Thyroid gland (tissue), 4 donors: ENCODE results near the gene BCL2L11. TPM values are rescaled to one million over a fixed set of nuclear protein-coding genes. Genes with fewer than 3 reads are reported as not detected.

Experiments
- DNase-seq, 2 donors: peaks; one replicate each; pipeline ENCODE4 v3.0.0-alpha.2; 2019
- H3K27ac ChIP-seq, 3 donors: fragments of 200-600 bp; sonication (generic); 1 replicate in 2 of 3; 2 replicates in 1 of 3; pipeline ENCODE4 v1.5.1; 2016 to 2019; ENCODE audit warnings: mild to moderate bottlenecking in 1 of 3, moderate library complexity in 1 of 3
- H3K27me3 ChIP-seq: fragments of 200-600 bp; sonication (generic); one replicate; pipeline ENCODE4 v1.5.1; 2019
- H3K36me3 ChIP-seq, 2 donors: fragments of 200-600 bp; sonication (generic); one replicate each; pipeline ENCODE4 v1.5.1; 2016 to 2019
- H3K4me1 ChIP-seq, 2 donors: fragments of 200-600 bp; sonication (generic); one replicate each; pipeline ENCODE4 v1.5.1; 2017 to 2019
- H3K4me3 ChIP-seq, 3 donors: fragments of 200-600 bp; sonication (generic); replicated peaks in 1 of 3; 1 replicate in 2 of 3; 2 replicates in 1 of 3; pipeline ENCODE4 v1.5.1; 2016; ENCODE audit warnings: mild to moderate bottlenecking in 1 of 3
- H3K9me3 ChIP-seq: fragments of 200-600 bp; sonication (generic); one replicate; pipeline ENCODE4 v1.5.1; 2017
- POLR2A ChIP-seq, 2 donors: fragments of 450-650 bp; IDR thresholded peaks; one replicate each; pipeline ENCODE4 v1.6.1; 2017; ENCODE audit warnings: antibody characterized with exemption in 2 of 2, mild to moderate bottlenecking in 2 of 2, moderate library complexity in 1 of 2
- WGBS, 2 donors: methylation state at CpG; one replicate each; pipeline ENCODE4 v1.1.5; 2017; 5-methylcytosine and 5-hydroxymethylcytosine counted together
- intact Hi-C: fragments of 100-400 bp; cut with DNase I; formaldehyde crosslinking; loops from one replicate; pipeline ENCODE4 v1.15.1; 2023
- total RNA-seq, 4 donors: library from RNA; depleted of rRNA; stranded (reverse); fragments of >200 nt; gene quantifications; one replicate each; pipeline ENCODE4 v1.2.3, GENCODE V29; 2016
- TF ChIP-seq, protein P1 (sequence below), 6 experiments: fragments of 200-600 bp in 3 of 6; fragments of 450-650 bp in 3 of 6; sonication (generic) in 3 of 6; IDR thresholded peaks; one replicate each; pipeline ENCODE4 v1.5.1; 2016 to 2019; ENCODE audit warnings: antibody characterized with exemption in 6 of 6, mild to moderate bottlenecking in 2 of 6, inconsistent platforms in 1 of 6, moderate library complexity in 1 of 6

Gene BCL2L11
- total RNA-seq, 4 donors from 2014 or later, result 48.4 to 90.6 (median 62.4) TPM

GRCh38 chr2:111101592-111101991, 19.1 kb upstream of the BCL2L11 start:
- intact Hi-C loops, result no loop called here
- H3K36me3 ChIP-seq, result no peaks in the 10 kb centered on the region

DNA sequence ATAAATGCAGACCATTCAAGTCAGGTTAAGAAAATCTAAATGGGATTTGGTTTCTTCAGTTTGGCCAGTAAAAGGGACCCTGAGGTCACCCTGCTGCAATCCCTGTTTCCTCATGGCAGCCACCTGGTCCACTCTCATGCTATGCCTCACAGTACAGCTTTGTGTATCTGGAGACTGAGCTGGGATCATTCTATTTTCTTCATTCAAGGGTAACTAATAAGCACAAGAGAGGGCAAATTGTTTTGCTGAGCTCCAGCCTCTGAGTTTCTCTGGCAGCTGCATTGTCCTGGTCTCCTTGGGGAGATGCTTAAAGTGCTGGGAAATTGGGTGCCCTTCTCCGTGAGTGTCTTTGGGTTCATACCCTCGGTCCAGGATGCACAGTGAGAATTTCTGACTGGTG, 18.5 kb upstream of the BCL2L11 start:
- 88 to 89% methylated on average over 2 of the region's 2 CpGs for WGBS, 2 donors
- Histone ChIP-seq H3K4me1 (no peaks in the 10 kb centered on the region), H3K9me3 (no peaks in the 10 kb centered on the region), H3K27me3 (no peaks in the 10 kb centered on the region), H3K36me3 (no peaks in the 10 kb centered on the region), H3K4me3 (no peak overlapping the region), H3K27ac (no peak overlapping the region)
- intact Hi-C loops, result no loop called here
- no peak for DNase-seq
- TF ChIP-seq POLR2A (IDR thresholded peaks at IDR 0.05), result no peak
- TF ChIP-seq, protein P1, sequence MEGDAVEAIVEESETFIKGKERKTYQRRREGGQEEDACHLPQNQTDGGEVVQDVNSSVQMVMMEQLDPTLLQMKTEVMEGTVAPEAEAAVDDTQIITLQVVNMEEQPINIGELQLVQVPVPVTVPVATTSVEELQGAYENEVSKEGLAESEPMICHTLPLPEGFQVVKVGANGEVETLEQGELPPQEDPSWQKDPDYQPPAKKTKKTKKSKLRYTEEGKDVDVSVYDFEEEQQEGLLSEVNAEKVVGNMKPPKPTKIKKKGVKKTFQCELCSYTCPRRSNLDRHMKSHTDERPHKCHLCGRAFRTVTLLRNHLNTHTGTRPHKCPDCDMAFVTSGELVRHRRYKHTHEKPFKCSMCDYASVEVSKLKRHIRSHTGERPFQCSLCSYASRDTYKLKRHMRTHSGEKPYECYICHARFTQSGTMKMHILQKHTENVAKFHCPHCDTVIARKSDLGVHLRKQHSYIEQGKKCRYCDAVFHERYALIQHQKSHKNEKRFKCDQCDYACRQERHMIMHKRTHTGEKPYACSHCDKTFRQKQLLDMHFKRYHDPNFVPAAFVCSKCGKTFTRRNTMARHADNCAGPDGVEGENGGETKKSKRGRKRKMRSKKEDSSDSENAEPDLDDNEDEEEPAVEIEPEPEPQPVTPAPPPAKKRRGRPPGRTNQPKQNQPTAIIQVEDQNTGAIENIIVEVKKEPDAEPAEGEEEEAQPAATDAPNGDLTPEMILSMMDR (IDR thresholded peaks at IDR 0.05), result no peak

More at GRCh38 chr2:111101592-111101991, 19.1 kb upstream of the BCL2L11 start:
- TF ChIP-seq, protein P1 (IDR thresholded peaks at IDR 0.05), result no peak
- no peak for TF ChIP-seq POLR2A (IDR thresholded peaks at IDR 0.05)
- no peaks in the 10 kb centered on the region for H3K4me1 ChIP-seq
- H3K27me3 ChIP-seq, result no peaks in the 10 kb centered on the region
- H3K4me3 ChIP-seq, result no peak overlapping the region
- WGBS, 2 donors, result 81 to 89% methylated on average over 2 of the region's 2 CpGs
- no peak for DNase-seq
- no peak overlapping the region for H3K27ac ChIP-seq
- H3K9me3 ChIP-seq, result no peaks in the 10 kb centered on the region

- no peaks in the 10 kb centered on the region for H3K9me3 ChIP-seq
- H3K36me3 ChIP-seq, result no peaks in the 10 kb centered on the region
- DNase-seq, result no peak
- no peaks in the 10 kb centered on the region for H3K27me3 ChIP-seq
- no peaks in the 10 kb centered on the region for H3K4me1 ChIP-seq
- WGBS, 2 donors, result 66 to 74% methylated on average over 2 of the region's 2 CpGs
- intact Hi-C loops, result no loop called here
- no peak overlapping the region for H3K4me3 ChIP-seq
- H3K27ac ChIP-seq, result no peak overlapping the region
- no peak for TF ChIP-seq POLR2A (IDR thresholded peaks at IDR 0.05)
- TF ChIP-seq, protein P1 (IDR thresholded peaks at IDR 0.05), result no peak
These were observed 14.8 kb upstream of the BCL2L11 start for GRCh38 chr2:111105926-111106325.

DNA sequence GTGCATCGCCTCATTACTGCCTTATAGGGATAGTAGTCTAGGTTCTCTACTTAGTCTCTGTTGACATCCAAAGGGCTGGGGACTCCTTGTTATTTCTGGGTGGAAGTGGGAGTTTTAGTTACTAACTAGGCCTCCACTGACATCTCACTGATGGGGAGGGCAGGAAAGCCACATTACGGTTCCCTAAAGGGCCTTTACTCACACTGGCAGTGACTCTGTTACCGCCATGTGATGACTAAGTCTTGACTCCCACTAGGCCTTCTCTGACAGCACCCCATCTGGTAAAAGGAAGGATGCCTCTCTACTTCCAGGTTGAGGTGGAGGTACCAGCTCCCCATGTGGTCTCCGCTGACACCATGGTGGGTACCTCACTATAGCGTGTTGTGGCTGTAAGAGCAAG, 14.0 kb upstream of the BCL2L11 start:
- Histone ChIP-seq H3K4me1 (no peaks in the 10 kb centered on the region), H3K27ac (no peak overlapping the region), H3K4me3 (no peak overlapping the region), H3K9me3 (no peaks in the 10 kb centered on the region), H3K27me3 (no peaks in the 10 kb centered on the region), H3K36me3 (no peaks in the 10 kb centered on the region)
- no peak for DNase-seq
- intact Hi-C loops, result no loop called here
- TF ChIP-seq POLR2A (IDR thresholded peaks at IDR 0.05), result no peak
- TF ChIP-seq, protein P1 (IDR thresholded peaks at IDR 0.05), result no peak
- 93 to 96% methylated on average over 5 of the region's 5 CpGs for WGBS, 2 donors

DNA sequence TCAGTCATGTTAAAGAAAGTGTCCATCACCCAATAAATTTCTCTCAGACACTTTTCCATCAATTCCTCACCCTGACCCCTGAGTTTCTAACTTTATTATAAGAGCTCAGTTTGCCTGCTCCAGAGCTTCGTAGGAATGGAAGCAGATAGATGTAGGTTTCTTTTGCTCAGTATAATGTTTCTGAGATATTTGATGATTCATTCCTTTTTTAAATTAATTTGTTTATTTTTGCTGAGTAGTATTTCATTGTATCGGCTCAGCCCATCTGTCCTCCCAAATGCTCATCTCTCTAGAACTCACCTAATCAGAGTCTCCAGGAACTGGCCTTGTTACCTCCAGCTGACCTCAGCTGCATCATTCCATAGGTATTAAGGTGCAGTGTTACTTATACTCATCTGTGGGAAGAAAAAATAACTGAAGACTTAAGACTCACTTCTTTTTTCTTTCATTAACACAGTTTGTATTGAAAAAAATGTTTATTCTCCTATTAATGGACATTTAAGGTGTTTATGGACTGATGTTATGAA, 11.9 kb upstream of the BCL2L11 start:
- TF ChIP-seq, protein P1 (IDR thresholded peaks at IDR 0.05), result no peak
- no peak for TF ChIP-seq POLR2A (IDR thresholded peaks at IDR 0.05)
- Histone ChIP-seq H3K9me3 (no peaks in the 10 kb centered on the region), H3K4me1 (peaks cover 7 to 8% of the 10 kb centered on the region in 2 donors), H3K4me3 (no peak overlapping the region), H3K27me3 (no peaks in the 10 kb centered on the region), H3K27ac (no peak overlapping the region), H3K36me3 (no peaks in the 10 kb centered on the region)
- intact Hi-C loops, result no loop called here
- 97 to 98% methylated on average over 2 of the region's 2 CpGs for WGBS, 2 donors
- no peak for DNase-seq
